Umbilical cord (tissue), 2 donors: ENCODE results near the gene CHD9. TPM values are rescaled to one million over a fixed set of nuclear protein-coding genes. Genes with fewer than 3 reads are reported as not detected.
"Not testable (repeated sequence)": the region's sequence is repeated elsewhere in the genome, so short reads cannot be mapped to it uniquely, and the experiment has no call there.

Experiments used
- DNase-seq: peaks from one replicate; pipeline ENCODE4 v3.0.0-alpha.2; 2015; ENCODE audit warnings: low spot score
- total RNA-seq: library from RNA; depleted of rRNA; stranded (reverse); fragments of >200 nt; gene quantifications from one replicate; pipeline ENCODE4 v1.2.3, GENCODE V29; 2014; ENCODE audit warnings: low replicate concordance; ENCODE audit not compliant: insufficient read depth

The CHD9 gene
- total RNA-seq, 1 donor from 2014 or later: 159 TPM

- peak; percentile 58 for DNase-seq
Observed at GRCh38 chr16:53071748-53072301, 17.0 kb downstream of the CHD9 start.

GRCh38 chr16:53073022-53073421 is 18.2 kb downstream of the CHD9 start:
- no peak for DNase-seq

GRCh38 chr16:53074296-53074695 is 19.5 kb downstream of the CHD9 start:
- DNase-seq: not testable (repeated sequence)

DNA sequence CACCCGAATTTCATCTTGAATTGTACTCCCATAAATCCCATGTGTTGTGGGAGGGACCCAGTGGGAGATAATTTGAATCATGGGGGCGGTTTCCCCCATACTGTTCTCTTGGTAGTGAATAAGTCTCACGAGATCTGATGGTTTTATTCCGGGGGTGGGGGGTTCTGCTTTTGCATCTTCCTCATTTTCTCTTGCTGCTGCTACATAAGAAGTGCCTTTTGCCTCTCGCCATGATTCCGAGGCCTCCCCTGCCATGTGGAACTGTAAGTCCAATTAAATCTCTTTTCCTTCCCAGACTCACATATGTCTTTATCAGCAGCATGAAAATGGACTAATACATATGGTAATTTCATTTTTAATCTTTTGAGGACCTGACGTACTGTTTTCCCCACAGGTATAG is 20.7 kb downstream of the CHD9 start:
- not testable (repeated sequence) for DNase-seq

DNA sequence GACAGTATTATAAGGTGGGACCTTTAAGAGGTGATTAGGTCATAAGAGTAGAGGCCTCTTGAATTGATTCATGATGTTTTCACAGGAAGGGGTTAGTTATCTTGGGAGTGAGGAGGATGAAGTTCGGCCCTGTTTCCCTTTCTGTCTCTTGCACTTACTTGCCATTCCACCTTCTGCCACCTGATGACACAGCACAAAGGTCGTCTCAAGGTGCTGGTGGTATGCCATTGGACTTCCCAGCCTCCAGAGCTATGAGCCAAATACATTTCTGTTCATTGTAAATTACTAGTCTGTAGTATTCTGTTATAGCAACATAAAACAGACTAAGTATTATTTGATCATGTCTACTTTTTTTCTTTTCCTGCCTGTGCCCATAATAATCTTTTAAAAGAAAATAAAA is 23.5 kb downstream of the CHD9 start:
- DNase-seq: no peak

DNA sequence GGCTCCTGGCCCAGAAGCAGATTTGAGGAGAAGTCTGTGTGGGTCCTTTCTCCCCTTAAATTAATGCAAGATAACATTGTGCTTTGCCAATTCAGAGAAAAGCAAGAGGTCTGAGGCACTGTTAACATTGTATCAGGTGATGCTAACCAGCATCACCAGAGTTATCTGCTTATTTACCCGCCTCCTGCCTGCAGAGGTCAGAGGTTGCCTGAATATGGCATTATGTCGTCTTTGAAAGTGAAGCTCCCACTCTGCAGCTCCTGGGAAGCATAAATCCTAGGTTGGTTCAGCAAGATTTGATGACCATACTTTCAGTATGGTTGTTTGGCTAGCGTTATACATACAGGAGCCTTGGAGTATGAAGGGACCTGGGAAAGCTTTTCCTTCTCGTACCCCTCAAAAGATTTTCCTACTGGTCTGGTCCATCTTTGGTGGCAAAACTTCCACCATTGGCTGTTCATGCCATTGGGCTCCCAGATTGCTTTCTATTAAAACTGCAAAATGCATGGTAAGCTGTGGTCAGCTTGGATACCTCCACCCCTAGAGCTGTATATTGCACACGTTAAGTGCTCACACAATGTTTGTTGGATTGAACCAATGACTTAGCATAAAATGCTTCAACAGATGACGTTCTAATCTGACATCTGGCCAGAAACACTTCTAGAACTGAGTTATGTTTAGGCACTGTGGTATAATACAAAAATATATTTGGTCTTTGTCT is 24.1 kb downstream of the CHD9 start:
- DNase-seq: no peak

GRCh38 chr16:53080345-53081031 is 25.7 kb downstream of the CHD9 start:
- DNase-seq: peak; percentile 98

DNA sequence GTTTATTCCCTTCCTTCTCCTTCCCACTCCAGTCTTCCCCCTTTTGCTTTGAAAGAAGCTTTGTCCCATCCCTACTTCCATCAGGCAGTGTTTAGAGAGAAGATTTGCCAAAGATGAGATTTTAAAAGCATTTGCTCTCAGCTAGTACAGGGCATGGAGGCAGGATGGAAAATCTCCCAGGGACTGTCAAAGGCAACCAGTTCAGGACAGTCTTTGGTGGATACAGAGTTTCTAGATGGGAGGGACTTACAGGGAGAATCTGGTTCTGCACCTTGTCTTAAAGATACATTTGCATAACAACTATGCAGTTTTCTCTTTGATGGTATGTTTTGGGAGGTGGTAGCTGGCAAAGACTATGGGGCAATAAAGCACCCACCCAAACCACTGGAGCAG is 26.2 kb downstream of the CHD9 start:
- no peak for DNase-seq

DNA sequence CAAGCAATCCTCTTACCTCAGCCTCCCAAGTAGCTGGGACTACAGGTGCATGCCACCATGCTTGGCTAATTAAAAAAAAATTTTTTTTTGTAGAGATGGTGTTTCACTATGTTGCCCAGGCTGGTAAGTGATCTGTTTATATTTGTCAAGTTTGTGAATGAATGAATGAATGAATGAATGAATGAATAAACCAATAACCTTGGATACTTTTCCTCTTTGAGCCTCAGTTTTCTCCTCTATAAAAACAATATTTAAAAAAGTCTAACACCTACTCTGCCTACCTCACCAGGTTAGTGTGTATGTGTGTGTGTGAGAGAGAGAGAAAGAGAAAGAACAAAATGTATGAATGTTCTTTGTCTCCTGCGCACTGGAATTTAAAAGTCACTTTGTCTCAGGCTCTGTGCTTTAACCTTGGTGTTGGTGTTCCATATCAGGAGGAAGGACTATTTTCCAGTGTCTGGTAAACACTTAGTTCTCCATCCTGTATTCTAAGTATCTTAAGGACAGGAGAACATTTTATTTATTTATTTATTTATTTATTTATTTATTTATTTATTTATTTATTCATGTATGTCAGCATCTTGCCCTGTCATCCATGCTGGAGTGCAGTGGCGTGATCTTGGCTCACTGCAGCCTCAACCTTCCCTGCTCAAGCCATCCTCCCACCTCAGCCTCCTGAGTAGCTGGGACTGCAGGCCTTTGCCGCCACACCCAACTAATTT is 27.1 kb downstream of the CHD9 start:
- no peak for DNase-seq

DNA sequence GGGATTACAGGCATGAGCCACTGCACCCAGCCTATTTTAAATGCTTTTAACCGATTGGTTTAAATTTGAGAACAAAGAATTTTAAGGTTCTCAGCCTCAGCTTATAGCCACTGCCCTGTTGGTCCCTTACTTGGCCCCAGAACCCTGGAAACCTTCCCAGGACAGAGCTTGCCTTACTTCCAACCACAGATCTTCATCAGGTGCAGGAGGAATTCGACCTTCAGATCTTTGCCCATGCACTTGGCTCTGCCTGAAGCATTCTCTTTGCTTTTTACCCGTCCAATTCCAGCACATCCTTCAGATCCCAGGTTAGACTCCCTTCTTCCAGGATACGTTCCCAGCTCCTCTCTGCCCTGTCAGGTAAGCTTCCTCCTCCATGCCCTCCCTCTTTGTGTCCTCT is 27.7 kb downstream of the CHD9 start:
- no peak for DNase-seq

DNA sequence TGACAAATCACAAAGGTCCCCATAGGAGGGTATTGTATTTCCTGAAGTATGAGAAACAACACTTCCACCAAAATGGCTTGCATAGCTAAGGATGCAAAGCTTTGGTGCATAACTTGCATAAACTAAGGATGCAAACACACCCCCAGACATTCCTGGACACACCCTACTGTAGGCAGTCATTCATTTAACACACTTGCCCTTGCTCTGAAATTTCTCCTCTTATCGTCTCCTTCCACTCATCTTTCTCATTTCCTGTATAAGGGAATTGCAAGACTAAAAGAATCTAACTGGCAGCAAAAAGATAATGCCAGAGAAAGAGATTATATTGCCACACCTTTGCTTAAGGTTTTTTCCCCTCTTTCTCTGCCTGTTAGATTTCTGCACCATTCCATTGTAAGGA is 28.3 kb downstream of the CHD9 start:
- DNase-seq: no peak

- no peak for DNase-seq
Observed at GRCh38 chr16:53084141-53084541, 29.4 kb downstream of the CHD9 start.

DNA sequence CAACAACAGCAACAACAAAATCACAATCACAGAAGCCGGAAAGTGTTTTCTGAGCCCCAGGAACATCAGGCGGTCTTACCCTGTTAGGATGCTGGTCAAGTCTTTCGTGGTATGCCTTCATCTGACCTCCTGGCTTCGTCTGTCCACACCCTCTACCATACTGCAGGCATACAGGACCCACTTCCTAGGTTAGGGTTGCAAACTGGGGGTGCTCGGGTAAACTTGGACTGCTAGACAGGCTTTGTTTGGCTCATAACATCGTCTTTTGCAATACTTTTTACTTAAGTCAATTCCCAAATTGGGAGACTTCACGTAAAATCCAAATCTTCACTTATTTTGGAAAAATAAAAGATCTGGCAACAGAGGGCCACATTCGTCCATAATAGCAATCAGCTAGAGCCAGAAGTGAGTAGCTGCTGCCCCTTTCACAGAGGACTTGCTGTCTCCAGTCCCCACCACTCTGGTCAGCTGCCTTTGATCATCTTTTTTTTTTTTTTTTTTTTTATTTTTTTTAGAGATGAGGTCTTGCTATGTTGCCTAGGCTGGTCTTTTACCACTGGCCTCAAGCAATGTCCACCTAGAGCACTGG is 30.0 kb downstream of the CHD9 start:
- no peak for DNase-seq

DNA sequence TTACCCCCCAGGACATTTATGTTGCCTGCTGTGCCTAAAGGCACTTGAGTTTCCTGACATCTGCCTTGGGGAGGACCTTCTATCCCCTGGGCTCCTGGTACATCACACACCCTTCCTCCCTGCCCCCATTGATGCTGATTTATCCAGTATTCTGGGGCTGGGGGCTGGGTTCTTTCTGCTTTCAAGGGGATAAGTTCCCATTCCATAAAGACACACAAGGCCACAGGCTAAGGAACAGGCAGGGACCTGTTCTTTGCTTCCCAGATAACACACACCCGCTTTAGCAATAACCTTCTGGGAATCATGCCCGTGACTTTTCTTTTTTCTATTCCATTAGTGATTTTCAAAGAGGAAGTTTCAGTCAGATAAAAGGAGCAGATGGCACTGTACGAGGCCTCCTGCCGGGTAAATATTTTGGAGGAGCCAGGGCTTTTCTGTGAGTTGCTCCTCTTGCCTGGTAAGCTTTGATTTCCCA is 30.6 kb downstream of the CHD9 start:
- DNase-seq: peak; percentile 91

GRCh38 chr16:53085931-53086421 is 31.2 kb downstream of the CHD9 start:
- DNase-seq: peak; percentile 72

GRCh38 chr16:53087101-53087500 is 32.3 kb downstream of the CHD9 start:
- peak; percentile 34 for DNase-seq

GRCh38 chr16:53089434-53090285 is 34.9 kb downstream of the CHD9 start:
- no peak for DNase-seq

DNA sequence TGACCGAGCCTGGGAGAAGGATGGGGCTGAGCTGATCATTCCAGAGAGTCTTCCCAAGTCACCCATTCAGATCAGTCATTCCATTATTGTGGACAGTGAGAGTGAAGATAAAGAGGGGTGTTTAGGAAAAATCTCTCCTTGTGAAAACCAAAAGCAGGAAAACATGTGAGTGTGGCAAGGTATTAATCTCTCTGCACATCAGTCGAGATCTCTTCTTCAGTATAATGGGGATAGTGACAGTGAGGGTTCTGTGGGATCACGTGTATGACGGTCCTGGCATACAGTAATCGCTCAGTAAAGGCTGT is 35.4 kb downstream of the CHD9 start:
- DNase-seq: no peak

DNA sequence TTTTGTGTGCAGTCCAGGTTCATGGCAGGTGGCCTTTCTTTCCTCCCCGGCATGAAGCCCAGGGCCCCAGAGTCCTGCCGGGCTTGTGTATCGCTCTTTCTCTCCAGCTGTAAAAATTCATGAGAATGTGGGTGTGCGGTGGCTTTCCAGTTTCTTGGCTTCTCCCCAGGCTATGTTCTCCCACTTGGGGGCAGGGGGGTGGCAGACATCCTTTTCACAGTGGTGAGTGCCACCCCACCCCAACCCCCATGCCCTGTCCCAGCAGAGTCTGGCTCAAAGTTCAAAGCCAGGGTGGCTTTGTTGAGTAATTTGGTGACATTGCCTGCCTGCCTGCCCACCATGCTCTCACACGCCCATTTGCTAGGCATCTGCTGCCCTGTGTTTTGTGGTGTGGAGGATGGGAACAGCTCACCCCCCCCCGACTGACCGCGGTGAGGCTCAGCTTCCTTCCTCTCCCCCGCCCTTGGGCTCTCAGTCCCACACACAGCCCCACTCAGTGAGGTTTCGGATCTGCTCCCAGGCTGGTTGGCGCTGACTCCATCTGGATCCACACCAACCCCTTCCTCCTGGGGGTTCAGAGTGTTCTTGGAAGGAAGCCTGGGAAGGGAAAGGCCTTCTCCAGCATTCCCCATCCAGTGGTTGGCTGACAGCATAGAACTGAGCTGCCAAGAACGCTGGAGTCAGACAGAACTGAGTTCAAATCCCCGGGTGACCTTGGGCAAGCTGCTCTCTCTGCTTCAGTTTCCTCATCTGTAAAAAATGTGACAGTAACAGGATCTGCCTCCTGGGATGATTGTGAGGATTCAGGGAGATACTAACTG is 36.0 kb downstream of the CHD9 start:
- DNase-seq: peak; percentile 90
